ENCODE data around the gene DIAPH2. TPM values are rescaled to one million over a fixed set of nuclear protein-coding genes. Genes with fewer than 3 reads are reported as not detected.

DIAPH2 gene
- total and polyA plus RNA-seq, 9 of the 15 experiments (the other 6 are each of a cell fraction or from before 2014, with no cell fraction given): 0.01 to 0.18 (median 0.07) TPM; not detected in 1

GRCh38 chrX:97363843-97364242 lies 679.2 kb downstream of the DIAPH2 start:
- Histone ChIP-seq H3K9me1 (ENCODE audit: control insufficient read depth, insufficient read depth, low read length) (no peaks in the 10 kb centered on the region), H3K4me2 (ENCODE audit: insufficient read depth, low read length) (no peak overlapping the region), H3K4me1 (replicated peaks in 1 of 2; ENCODE audit: control insufficient read depth in 2 of 2, insufficient read depth in 2 of 2, low read length in 2 of 2) (no peaks in the 10 kb centered on the region), H3K27me3 (ENCODE audit: control insufficient read depth in 2 of 2, insufficient read depth in 2 of 2, low read length in 2 of 2) (no peaks in the 10 kb centered on the region), H4K20me1 (replicated peaks; ENCODE audit: control insufficient read depth, insufficient read depth, low read length) (no peaks in the 10 kb centered on the region), H3K27ac (ENCODE audit: extremely low read depth, low read depth, low read length) (no peak overlapping the region), H3K4me3 (no peak overlapping the region), H3K9ac (ENCODE audit: insufficient read depth in 1 of 2, low read depth in 2 of 2, low read length in 2 of 2) (no peak overlapping the region), H2AFZ (ENCODE audit: low read depth, low read length) (no peak overlapping the region), H3K79me2 (ENCODE audit: control insufficient read depth, insufficient read depth, low read length) (no peaks in the 10 kb centered on the region), H3K9me3 (replicated peaks; ENCODE audit: control insufficient read depth, insufficient read depth, low read depth, low read length) (no peaks in the 10 kb centered on the region), H3K36me3 (ENCODE audit: control insufficient read depth, insufficient read depth, low read length) (no peaks in the 10 kb centered on the region)
- ChIA-PET CTCF (ENCODE audit: low intra/inter-chr PET ratio) (no interaction called here), POLR2A (no interaction called here)
- no peak for FAIRE-seq
- no peak for DNase-seq (ENCODE audit: extremely low read depth in 1 of 4, low spot score in 3 of 4)
- no peak for ATAC-seq
- in situ Hi-C loops (cut with MboI): no loop called here
- TF ChIP-seq ZNF436 (CRISPR knock-in tag; IDR thresholded peaks at IDR 0.05) (no peak), ZFX (CRISPR knock-in tag; IDR thresholded peaks at IDR 0.05) (no peak), STAT5A (IDR thresholded peaks at IDR 0.05; ENCODE audit: borderline replicate concordance, low read length) (no peak), FIP1L1 (IDR thresholded peaks at IDR 0.05; ENCODE audit: low read depth, low read length, poor library complexity, severe bottlenecking) (no peak), RCOR1 (IDR thresholded peaks at IDR 0.05; ENCODE audit: borderline replicate concordance in 1 of 2, low read depth in 2 of 2, low read length in 2 of 2) (no peak), CTCF (IDR thresholded peaks at IDR 0.05 in 2 of 3, conservative IDR thresholded peaks at IDR 0.05 in 1 of 3; ENCODE audit: insufficient read depth in 2 of 3, low read depth in 1 of 3, low read length in 3 of 3) (no peak), ZNF212 (CRISPR knock-in tag; IDR thresholded peaks at IDR 0.05) (no peak), RBM39 (optimal IDR thresholded peaks at IDR 0.05; ENCODE audit: low read depth, low read length) (no peak), SAFB (IDR thresholded peaks at IDR 0.05; ENCODE audit: borderline replicate concordance, low read depth, low read length) (no peak), JUN (IDR thresholded peaks at IDR 0.05; ENCODE audit: borderline replicate concordance, low read depth, low read length) (no peak), JUN (CRISPR knock-in tag; IDR thresholded peaks at IDR 0.05; ENCODE audit: borderline replicate concordance) (no peak), PHF8 (IDR thresholded peaks at IDR 0.05; ENCODE audit: borderline replicate concordance, low read length) (no peak)
- intact Hi-C loops (cut with micrococcal nuclease): no loop called here
- no TSS peak for BruUV-seq (replicated peaks)
